WTC11 (cell line): ENCODE results near the gene LRRTM1. TPM values are rescaled to one million over a fixed set of nuclear protein-coding genes. Genes with fewer than 3 reads are reported as not detected.

Experiments used
- ATAC-seq: fragments of 200-7000 bp; cut with Tn5 transposase; 2 replicates; pipeline ENCODE4 v1.10.0; 2021; ENCODE audit warnings: mild to moderate bottlenecking, moderate library complexity
- CTCF ChIA-PET: fragments of 300-600 bp; sonication (Branson Sonifier 250); formaldehyde crosslinking; loops from one replicate; lab custom pipeline; 2021; ENCODE audit warnings: antibody characterized with exemption; lab: Charles Lee
- POLR2A ChIA-PET: fragments of 350-600 bp; sonication (Branson Sonifier 250); formaldehyde crosslinking; loops from one replicate; lab custom pipeline; 2021; ENCODE audit warnings: antibody characterized with exemption; lab: Charles Lee
- DNase-seq: peaks from one replicate; pipeline ENCODE4 v3.0.0; 2021; ENCODE audit warnings: low spot score
- H3K27ac Mint-ChIP-seq: 2 replicates; pipeline ENCODE4 v1.8.0; 2021; ENCODE audit warnings: mixed read lengths
- H3K27me3 Mint-ChIP-seq: 2 replicates; pipeline ENCODE4 v1.8.0; 2021; ENCODE audit warnings: low read depth, mild to moderate bottlenecking, moderate library complexity, mixed read lengths
- H3K36me3 Mint-ChIP-seq: 2 replicates; pipeline ENCODE4 v1.8.0; 2021; ENCODE audit warnings: mixed read lengths
- H3K4me1 Mint-ChIP-seq: 2 replicates; pipeline ENCODE4 v1.8.0; 2022; ENCODE audit warnings: mixed read lengths
- H3K4me3 Mint-ChIP-seq: 2 replicates; pipeline ENCODE4 v1.8.0; 2021; ENCODE audit warnings: mild to moderate bottlenecking, moderate library complexity, mixed read lengths
- H3K9me3 Mint-ChIP-seq: 2 replicates; pipeline ENCODE4 v1.8.0; 2021; ENCODE audit warnings: mixed read lengths
- CREM ChIP-seq: sonication (generic); formaldehyde crosslinking; IDR thresholded peaks from 2 replicates; pipeline ENCODE4 v1.8.1; 2022; ENCODE audit warnings: mild to moderate bottlenecking, missing genetic modification reagents, moderate library complexity
- HMGA2 ChIP-seq: fragments of 250-450 bp; sonication (Bioruptor Pico); IDR thresholded peaks from 2 replicates; pipeline ENCODE4 v1.4.0; 2021; ENCODE audit warnings: mild to moderate bottlenecking, moderate library complexity
- JUN ChIP-seq: sonication (generic); formaldehyde crosslinking; IDR thresholded peaks from 2 replicates; pipeline ENCODE4 v1.8.0; 2023; ENCODE audit warnings: mild to moderate bottlenecking, missing genetic modification reagents
- NR2C2 ChIP-seq: sonication (generic); formaldehyde crosslinking; IDR thresholded peaks from 2 replicates; pipeline ENCODE4 v1.8.0; 2022; ENCODE audit warnings: mild to moderate bottlenecking, missing genetic modification reagents
- NR3C1 ChIP-seq: sonication (generic); formaldehyde crosslinking; conservative IDR thresholded peaks from 2 replicates; pipeline ENCODE4 v1.8.1; 2023; ENCODE audit warnings: low read depth, mild to moderate bottlenecking, missing genetic modification reagents
- SMAD4 ChIP-seq: sonication (generic); formaldehyde crosslinking; IDR thresholded peaks from 2 replicates; pipeline ENCODE4 v1.8.0; 2022; ENCODE audit warnings: mild to moderate bottlenecking, missing genetic modification reagents
- SOX15 ChIP-seq: fragments of 250-450 bp; sonication (Bioruptor Pico); IDR thresholded peaks from 2 replicates; pipeline ENCODE4 v1.9.0; 2021; ENCODE audit warnings: mild to moderate bottlenecking
- ZNF263 ChIP-seq: sonication (generic); formaldehyde crosslinking; IDR thresholded peaks from 2 replicates; pipeline ENCODE4 v1.8.1; 2022; ENCODE audit warnings: low read depth, mild to moderate bottlenecking, moderate library complexity, missing genetic modification reagents
- total RNA-seq: library from RNA; stranded (reverse); gene quantifications from 3 replicates; pipeline ENCODE4 v1.2.3, GENCODE V29; 2021
- TF ChIP-seq, protein P1 (sequence below): sonication (generic); formaldehyde crosslinking; IDR thresholded peaks from 2 replicates; pipeline ENCODE4 v1.8.1; 2023; ENCODE audit warnings: mild to moderate bottlenecking, missing genetic modification reagents, borderline replicate concordance
- TF ChIP-seq, protein P2 (sequence below): fragments of 250-450 bp; sonication (Bioruptor Pico); IDR thresholded peaks from 2 replicates; pipeline ENCODE4 v1.8.0; 2021; ENCODE audit warnings: mild to moderate bottlenecking
- TF ChIP-seq, protein P3 (sequence below): sonication (generic); formaldehyde crosslinking; IDR thresholded peaks from 2 replicates; pipeline ENCODE4 v1.8.1; 2022; ENCODE audit warnings: mild to moderate bottlenecking, moderate library complexity, missing genetic modification reagents
- TF ChIP-seq, protein P4 (sequence below): fragments of 200-600 bp; IDR thresholded peaks from 2 replicates; pipeline ENCODE4 v1.8.0; 2022; ENCODE audit warnings: antibody characterized with exemption
- TF ChIP-seq, protein P5 (sequence below): fragments of 250-450 bp; sonication (Bioruptor Pico); conservative IDR thresholded peaks from 2 replicates; pipeline ENCODE4 v1.9.0; 2021; ENCODE audit warnings: mild to moderate bottlenecking
- TF ChIP-seq, protein P6 (sequence below): sonication (generic); formaldehyde crosslinking; IDR thresholded peaks from 2 replicates; pipeline ENCODE4 v1.8.1; 2022; ENCODE audit warnings: missing genetic modification reagents, borderline replicate concordance

Gene LRRTM1
- total RNA-seq, 1 experiment from 2014 or later: 1.2 TPM

DNA sequence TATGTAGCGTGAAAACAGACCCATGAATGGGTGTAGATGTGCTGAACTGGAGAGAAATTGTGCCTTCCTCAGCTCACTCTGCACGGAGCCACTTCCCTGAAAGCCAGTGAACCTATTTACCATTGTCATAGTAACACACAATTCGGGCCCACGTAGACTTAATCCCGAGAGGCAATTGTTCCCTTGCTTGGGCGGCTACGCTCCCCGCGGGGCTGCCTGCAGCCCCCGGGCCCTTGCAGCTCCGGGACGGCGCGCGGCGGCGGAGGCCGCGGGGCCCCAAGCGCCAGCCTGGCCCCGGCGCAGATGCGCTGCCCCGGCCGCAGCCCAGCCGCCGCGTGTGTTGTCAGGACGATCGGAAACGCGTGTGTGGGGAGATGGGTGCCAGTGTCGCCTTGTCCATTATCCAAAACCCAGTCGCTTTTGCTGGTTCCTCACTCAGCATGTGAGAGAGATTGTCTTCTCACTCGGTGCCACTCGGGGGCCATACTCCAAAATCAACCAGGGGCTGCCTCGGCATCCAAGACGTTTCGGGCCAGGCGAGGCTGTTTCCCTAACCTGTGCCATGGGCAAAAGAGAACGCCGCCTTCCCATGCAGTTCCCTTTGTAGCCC lies 17.9 kb upstream of the LRRTM1 start:
- Mint-ChIP-seq H3K36me3 (no peaks in the 10 kb centered on the region), H3K4me1 (peaks cover 6% of the 10 kb centered on the region), H3K27me3 (peaks cover 16% of the 10 kb centered on the region), H3K9me3 (no peaks in the 10 kb centered on the region), H3K27ac (no peak overlapping the region), H3K4me3 (peak overlapping the region; percentile 60)
- ATAC-seq: peak; percentile 68
- ChIA-PET CTCF (interaction anchor here (0.7 to 3.8 kb wide), 3 partner anchors 22 to 175 kb away, joined by 3 to 31 read pairs (median 8); no protein-coding TSS in a partner anchor), POLR2A (interaction anchor here (0.6 kb wide), 1 partner anchor 174 kb away, joined by 6 read pairs; no protein-coding TSS in a partner anchor)
- 0 out of 2 replicates have a peak, but pooled peaks have one; percentile 17 for TF ChIP-seq CREM (CRISPR knock-in tag)
- TF ChIP-seq, protein P1, sequence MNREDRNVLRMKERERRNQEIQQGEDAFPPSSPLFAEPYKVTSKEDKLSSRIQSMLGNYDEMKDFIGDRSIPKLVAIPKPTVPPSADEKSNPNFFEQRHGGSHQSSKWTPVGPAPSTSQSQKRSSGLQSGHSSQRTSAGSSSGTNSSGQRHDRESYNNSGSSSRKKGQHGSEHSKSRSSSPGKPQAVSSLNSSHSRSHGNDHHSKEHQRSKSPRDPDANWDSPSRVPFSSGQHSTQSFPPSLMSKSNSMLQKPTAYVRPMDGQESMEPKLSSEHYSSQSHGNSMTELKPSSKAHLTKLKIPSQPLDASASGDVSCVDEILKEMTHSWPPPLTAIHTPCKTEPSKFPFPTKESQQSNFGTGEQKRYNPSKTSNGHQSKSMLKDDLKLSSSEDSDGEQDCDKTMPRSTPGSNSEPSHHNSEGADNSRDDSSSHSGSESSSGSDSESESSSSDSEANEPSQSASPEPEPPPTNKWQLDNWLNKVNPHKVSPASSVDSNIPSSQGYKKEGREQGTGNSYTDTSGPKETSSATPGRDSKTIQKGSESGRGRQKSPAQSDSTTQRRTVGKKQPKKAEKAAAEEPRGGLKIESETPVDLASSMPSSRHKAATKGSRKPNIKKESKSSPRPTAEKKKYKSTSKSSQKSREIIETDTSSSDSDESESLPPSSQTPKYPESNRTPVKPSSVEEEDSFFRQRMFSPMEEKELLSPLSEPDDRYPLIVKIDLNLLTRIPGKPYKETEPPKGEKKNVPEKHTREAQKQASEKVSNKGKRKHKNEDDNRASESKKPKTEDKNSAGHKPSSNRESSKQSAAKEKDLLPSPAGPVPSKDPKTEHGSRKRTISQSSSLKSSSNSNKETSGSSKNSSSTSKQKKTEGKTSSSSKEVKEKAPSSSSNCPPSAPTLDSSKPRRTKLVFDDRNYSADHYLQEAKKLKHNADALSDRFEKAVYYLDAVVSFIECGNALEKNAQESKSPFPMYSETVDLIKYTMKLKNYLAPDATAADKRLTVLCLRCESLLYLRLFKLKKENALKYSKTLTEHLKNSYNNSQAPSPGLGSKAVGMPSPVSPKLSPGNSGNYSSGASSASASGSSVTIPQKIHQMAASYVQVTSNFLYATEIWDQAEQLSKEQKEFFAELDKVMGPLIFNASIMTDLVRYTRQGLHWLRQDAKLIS (CRISPR knock-in tag): no peak
- DNase-seq: peak; percentile 28

DNA sequence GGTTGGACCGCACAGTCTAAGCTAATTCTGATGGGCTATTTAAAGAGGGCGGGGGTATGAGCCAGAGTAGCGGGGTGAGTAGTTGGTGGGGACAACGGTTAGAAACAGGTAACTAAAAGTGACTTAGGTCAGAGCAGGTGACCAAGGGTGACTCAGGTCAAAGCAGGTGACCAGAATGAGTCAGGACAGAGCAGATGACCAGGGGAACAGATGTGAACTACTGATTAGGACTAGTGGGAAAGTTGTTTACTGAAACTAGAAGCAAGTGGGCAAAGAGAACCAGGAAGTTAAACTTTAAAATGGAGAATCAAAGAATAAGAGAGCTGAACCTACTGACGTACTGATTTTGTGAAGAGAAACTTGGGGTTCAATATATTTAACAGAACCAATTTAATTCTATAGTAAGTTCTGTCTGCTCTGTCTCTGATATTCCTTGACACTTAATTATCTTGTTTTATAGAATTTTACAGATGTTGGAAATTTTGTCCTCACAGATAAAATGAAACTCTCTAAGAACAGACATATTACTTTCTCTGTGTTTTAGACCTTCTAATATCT lies 7.8 kb upstream of the LRRTM1 start:
- peaks cover 15% of the 10 kb centered on the region for H3K27me3 Mint-ChIP-seq
- H3K9me3 Mint-ChIP-seq: no peaks in the 10 kb centered on the region
- TF ChIP-seq, protein P2, sequence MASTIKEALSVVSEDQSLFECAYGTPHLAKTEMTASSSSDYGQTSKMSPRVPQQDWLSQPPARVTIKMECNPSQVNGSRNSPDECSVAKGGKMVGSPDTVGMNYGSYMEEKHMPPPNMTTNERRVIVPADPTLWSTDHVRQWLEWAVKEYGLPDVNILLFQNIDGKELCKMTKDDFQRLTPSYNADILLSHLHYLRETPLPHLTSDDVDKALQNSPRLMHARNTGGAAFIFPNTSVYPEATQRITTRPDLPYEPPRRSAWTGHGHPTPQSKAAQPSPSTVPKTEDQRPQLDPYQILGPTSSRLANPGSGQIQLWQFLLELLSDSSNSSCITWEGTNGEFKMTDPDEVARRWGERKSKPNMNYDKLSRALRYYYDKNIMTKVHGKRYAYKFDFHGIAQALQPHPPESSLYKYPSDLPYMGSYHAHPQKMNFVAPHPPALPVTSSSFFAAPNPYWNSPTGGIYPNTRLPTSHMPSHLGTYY (CRISPR knock-in tag): no peak
- no peak for TF ChIP-seq SOX15 (CRISPR knock-in tag)
- TF ChIP-seq, protein P3, sequence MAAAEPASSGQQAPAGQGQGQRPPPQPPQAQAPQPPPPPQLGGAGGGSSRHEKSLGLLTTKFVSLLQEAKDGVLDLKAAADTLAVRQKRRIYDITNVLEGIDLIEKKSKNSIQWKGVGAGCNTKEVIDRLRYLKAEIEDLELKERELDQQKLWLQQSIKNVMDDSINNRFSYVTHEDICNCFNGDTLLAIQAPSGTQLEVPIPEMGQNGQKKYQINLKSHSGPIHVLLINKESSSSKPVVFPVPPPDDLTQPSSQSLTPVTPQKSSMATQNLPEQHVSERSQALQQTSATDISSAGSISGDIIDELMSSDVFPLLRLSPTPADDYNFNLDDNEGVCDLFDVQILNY (CRISPR knock-in tag): no peak
- TF ChIP-seq, protein P4, sequence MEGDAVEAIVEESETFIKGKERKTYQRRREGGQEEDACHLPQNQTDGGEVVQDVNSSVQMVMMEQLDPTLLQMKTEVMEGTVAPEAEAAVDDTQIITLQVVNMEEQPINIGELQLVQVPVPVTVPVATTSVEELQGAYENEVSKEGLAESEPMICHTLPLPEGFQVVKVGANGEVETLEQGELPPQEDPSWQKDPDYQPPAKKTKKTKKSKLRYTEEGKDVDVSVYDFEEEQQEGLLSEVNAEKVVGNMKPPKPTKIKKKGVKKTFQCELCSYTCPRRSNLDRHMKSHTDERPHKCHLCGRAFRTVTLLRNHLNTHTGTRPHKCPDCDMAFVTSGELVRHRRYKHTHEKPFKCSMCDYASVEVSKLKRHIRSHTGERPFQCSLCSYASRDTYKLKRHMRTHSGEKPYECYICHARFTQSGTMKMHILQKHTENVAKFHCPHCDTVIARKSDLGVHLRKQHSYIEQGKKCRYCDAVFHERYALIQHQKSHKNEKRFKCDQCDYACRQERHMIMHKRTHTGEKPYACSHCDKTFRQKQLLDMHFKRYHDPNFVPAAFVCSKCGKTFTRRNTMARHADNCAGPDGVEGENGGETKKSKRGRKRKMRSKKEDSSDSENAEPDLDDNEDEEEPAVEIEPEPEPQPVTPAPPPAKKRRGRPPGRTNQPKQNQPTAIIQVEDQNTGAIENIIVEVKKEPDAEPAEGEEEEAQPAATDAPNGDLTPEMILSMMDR: no peak
- TF ChIP-seq NR2C2: no peak
- TF ChIP-seq, protein P5, sequence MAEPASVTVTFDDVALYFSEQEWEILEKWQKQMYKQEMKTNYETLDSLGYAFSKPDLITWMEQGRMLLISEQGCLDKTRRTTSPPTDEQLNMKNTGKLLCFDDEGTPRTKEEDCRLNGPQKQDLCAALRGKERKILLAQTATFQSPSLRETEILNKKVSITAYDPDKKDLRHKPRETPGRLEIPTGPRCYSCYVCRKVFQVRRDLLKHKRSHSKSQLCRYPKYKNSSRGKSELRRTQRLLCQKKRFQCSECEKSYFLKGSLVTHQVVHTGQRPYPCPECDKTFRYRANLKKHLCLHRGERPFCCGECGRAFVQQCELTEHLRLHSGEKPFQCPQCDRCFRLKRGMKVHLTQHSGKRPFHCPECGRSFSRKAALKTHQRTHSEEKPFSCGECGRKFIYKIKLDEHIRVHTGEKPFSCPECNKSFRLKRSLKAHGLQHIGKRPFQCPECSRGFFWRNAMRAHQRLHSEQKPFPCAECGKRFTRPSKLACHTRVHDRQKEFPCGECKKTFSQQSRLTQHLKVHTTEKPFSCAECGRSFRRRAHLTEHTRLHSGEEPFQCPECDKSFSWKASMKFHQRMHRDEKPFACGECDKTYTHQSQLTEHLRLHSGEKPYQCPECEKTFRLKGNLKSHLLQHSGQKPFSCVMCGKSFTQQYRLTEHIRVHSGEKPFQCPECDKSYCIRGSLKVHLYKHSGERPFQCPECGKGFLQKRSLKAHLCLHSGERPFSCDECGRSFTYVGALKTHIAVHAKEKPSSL: no peak
- TF ChIP-seq ZNF263: no peak
- TF ChIP-seq HMGA2 (CRISPR knock-in tag): no peak
- TF ChIP-seq SMAD4 (CRISPR knock-in tag): no peak
- TF ChIP-seq, protein P6, sequence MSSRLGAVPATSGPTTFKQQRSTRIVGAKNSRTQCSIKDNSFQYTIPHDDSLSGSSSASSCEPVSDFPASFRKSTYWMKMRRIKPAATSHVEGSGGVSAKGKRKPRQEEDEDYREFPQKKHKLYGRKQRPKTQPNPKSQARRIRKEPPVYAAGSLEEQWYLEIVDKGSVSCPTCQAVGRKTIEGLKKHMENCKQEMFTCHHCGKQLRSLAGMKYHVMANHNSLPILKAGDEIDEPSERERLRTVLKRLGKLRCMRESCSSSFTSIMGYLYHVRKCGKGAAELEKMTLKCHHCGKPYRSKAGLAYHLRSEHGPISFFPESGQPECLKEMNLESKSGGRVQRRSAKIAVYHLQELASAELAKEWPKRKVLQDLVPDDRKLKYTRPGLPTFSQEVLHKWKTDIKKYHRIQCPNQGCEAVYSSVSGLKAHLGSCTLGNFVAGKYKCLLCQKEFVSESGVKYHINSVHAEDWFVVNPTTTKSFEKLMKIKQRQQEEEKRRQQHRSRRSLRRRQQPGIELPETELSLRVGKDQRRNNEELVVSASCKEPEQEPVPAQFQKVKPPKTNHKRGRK (CRISPR knock-in tag): no peak
- no peak for TF ChIP-seq JUN (CRISPR knock-in tag)
- no peak for TF ChIP-seq NR3C1 (CRISPR knock-in tag)
- H3K4me1 Mint-ChIP-seq: 0 out of 2 replicates have a peak, but pooled peaks cover 7% of the 10 kb centered on the region
- H3K36me3 Mint-ChIP-seq: no peaks in the 10 kb centered on the region
- H3K27ac Mint-ChIP-seq: no peak overlapping the region
- no peak for DNase-seq
- POLR2A ChIA-PET: no interaction called here
- ATAC-seq: no peak
- H3K4me3 Mint-ChIP-seq: no peak overlapping the region
- CTCF ChIA-PET: no interaction called here
